GM19463 (cell line): ENCODE data around the gene ADGRB3.

ENCODE experiments used
- ATAC-seq: cut with Tn5 transposase; IDR thresholded peaks from one replicate; pipeline ENCODE4 v1.9.1; 2021; ENCODE audit warnings: mild to moderate bottlenecking, moderate library complexity; ENCODE audit not compliant: unreplicated experiment

Gene ADGRB3

DNA sequence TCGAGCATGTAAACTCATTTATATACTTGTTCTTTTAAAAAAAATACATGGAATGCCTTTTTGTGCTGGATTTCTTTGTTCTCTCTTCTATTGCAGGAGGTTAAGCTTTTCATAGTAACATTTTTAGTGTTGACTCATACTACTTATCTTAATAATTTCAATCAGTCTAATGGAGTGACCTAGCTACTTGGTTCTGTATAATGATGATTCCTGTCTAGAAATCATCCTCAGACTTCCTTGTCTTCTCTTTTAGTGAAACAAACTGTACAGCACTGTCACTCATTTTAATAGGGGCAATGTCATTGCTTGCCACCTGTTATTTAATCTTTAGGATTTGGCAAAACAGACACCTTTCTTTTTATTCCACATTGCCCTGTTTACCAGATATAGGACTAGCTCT, 62.3 kb downstream of the ADGRB3 start:
- no peak for ATAC-seq

DNA sequence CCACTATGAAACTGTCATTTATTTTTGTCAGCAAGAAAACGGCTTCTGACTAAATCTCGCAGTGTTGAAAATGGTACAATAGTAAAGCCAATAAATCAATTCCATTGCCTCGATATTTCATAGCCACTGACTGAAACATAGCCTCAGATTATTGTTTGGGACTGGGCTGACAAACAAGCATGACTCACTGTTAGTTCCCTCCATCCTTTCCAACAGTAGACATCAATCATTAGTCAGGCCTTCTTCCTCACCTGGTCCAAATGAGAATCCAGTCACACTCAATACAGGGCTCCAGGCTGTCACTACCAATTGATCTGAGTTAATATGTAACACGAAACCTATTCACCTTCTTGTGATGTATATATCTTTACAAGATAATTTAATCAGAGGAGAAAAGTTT, 66.1 kb downstream of the ADGRB3 start:
- ATAC-seq: no peak

DNA sequence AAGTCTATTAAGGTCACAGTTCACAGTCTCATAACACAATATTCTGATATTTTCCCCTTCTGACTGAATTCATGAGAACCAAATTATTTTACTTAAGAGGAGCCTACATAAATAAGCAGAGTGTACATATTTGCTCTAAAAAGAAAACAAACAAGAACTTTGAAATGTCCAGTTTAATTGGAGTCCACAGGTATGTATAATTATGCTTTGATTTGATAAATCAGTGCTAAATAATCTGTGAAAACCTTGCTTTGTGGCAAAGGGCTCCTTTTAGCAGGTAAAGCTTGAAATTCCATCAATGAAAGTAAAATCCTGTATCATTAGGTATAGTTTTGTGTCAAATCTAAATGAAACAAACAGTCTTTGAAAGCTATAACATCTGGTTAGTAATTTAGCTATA, 69.4 kb downstream of the ADGRB3 start:
- no peak for ATAC-seq

DNA sequence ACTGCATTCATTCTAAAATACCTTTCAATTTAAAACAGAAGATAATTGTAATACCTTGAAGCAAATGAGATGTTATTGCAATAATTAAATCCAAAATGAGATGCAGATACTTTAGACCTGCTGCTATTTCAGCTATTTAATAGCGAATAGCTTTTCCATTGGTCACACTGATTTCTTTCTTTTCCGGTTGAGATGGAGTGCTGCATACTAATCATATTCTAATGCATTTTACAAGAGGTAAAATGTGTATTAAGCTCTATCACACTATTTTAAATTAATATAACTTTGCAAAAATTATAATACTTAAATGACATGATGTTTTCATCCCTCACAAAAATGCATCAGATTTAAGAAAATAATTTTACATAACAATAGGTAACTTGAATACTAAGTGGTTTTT, 74.0 kb downstream of the ADGRB3 start:
- ATAC-seq: no peak

DNA sequence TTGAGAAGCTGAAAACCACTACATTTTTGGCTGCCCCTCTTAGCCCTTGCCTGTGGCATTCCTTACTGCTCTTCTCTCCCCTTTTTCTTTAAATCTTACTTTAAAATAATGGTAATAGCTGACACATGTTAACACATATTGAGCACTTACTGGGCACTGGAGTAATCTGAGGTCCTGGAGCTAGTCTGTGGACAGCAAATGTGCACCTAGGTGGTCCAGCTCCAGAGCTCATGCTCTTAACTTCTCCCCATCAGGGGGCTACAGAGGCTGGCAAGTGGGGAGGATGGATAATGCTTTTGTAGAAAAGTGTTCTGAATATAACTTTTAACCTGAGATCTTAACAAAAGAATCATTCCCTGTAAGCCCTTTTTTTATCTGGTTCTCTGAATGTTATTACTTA, 74.8 kb downstream of the ADGRB3 start:
- no peak for ATAC-seq

DNA sequence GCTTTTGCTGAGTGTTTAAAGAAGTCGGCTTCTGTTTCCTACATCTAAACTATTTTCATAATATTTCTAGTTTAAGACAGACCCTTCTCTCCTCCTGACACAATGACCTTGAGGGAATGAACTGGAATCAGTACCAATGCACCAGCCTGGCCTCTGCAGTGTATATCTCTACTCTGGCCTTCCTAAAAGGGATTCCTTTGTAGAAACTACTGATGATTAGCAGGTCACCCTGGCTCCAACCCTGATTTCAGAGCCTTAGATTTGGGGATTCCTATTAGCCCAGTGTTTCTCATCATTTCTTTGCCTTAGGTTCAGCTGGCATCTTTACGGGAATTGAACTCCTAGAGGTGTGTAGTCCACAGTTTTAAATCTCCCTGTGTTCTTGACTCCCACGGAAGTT, 75.4 kb downstream of the ADGRB3 start:
- no peak for ATAC-seq

DNA sequence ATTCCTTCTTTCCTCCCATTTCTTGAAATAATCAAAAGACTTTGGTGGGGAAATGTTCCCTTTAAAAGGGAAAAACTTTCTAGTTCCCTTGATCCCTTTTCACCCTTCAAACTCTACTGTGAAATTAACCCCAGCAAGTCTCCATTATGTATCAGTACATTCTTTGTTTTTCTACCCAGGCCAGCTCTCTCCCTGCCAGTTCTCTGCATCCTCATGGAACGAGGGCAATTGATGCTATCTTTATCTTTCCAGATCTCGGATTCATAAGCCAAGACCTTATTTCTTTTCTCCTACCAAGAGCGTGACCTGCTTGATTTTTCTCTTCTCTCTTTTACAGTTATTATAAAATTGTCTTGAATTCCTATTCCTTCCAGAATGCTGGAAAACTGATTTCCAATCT, 75.8 kb downstream of the ADGRB3 start:
- ATAC-seq: no peak

DNA sequence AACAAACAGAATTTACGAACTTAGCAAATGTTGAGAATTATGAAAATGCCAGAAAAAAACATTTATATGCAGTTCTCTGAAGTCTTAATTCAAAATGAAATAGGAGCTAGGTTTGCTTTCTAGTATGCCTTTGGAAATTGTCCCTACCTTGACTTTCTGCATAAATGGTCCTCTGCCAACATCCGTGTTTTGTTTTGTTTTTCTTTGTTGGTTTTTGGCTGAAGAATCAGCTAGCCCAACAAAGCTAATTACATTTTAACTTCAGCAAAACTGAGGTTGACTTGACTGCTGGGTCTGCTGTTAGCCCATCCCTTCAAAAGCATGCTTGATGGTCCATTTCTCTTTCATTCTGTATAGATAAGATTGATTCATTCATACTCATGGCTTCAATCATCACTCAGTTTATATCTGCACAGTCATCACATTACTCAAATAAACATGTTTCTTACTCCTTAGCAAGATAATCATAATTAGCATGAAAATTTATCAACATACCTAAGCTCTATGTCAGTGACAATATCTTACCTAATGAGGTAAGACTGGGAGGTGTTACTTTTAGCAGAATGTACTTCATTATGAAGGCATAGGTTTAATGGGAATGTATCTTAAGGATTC, 76.4 kb downstream of the ADGRB3 start:
- no peak for ATAC-seq

DNA sequence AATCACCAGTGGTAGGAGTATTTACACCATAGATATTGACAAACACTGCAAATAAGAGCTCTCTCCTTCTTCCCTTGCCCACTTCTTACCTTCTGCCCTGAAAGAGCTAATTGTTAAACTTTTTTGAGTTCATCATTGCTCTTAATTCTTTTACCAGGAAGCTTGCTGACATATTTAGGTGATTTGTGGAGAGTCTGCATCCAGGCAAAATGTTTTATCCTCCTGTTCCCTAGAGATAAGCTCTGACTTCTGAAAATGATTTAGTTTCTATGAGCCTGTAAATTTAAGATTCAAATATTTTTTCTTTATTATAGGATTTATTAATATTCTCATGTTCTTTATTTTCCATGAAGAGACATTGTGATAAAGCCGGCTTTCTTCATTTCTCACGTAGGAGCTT, 81.5 kb downstream of the ADGRB3 start:
- ATAC-seq: no peak

DNA sequence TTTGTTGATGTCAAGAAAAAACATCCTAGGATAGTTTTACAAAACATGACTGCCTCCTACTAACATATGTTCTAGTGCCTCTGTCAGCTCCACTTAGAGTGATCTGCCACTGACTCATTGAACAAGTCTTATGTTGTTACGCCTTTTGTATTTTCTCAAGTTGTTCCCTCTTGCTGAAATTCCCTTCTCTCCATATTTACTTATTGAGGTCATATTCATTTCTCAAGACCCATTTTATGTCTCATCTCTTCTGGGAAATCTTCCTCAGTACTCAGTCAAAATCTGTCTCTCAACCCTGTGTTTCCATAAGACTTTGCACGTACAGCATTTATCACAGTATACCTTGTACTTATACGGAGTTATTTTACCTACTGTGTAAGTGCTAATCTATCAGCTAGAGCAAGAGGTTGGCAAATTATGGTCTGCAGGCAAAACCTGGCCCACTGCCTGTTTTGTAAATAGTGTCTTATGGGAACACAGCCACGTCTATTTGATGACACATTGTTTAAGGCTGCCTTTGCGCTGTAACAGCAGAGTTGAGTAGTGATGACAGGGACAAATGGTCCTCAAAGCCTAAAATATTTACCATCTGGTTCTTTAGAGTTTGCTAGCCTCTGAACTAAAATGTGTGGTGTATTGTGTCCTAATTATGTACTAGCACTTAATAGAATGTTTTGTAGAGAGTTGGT, 83.4 kb downstream of the ADGRB3 start:
- no peak for ATAC-seq

DNA sequence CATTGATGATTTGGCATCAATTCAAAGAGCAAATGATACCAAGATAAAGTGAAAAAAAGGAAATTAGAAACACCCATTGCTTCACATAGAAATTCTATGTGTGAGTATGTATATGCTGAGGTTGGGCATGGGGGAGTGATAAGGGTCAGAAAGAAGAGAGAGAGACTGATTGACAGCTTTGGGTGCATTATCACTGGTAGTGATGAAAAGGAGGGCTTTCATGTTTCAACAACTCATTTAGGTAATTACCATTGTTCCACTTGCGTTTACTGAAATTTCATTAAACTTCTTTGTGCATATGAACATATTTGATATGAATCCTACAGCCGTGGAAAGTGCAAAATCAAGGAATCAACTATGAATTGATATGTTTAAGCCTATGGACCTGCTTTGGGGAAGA, 84.7 kb downstream of the ADGRB3 start:
- no peak for ATAC-seq

DNA sequence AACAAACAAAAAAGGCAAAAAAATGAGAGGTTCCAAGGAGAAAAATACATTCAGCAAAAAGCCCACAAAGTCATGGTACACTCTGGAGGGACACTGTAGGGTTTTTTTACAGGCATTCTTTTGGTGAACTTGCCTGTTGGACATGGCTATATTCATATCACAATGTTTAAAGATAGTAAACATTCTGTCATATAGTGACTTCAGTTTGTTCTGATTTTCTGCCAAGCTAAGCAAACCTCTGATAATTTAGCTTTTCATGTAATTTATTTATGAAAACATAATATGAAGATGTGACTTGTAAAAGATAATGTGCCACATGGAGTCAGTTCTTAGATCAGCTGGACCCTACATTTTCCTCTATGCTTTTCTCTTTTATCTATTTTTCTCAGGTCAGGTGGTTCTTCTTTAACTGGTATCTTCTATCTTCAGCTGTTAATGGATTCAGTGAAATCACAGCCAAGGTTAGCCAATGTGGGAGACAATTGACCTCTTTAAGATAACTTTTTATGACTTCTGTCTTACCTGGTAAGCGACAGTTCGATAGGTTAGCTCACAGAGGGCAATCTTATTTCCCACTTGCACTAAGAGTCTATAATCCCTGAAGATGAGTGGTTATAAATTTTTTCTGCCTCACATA, 87.9 kb downstream of the ADGRB3 start:
- ATAC-seq: no peak

DNA sequence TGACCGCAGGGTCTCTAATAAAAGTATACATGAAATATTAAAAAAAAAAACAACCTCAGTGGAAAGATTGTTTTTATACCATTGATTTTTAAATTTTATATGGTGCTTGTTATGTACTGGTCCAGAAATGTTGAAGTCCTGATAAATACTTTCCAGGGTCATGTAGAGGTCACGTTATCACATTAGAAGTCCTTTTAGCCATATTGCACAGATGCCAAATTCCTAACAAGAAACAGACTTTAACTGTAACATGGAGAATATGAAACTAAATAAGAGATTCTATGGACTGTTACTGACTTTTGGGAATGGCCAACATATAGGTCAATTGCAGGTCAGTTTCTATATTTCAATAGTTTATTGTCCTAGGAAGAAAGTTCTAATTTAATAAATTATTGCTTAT, 89.0 kb downstream of the ADGRB3 start:
- ATAC-seq: no peak

DNA sequence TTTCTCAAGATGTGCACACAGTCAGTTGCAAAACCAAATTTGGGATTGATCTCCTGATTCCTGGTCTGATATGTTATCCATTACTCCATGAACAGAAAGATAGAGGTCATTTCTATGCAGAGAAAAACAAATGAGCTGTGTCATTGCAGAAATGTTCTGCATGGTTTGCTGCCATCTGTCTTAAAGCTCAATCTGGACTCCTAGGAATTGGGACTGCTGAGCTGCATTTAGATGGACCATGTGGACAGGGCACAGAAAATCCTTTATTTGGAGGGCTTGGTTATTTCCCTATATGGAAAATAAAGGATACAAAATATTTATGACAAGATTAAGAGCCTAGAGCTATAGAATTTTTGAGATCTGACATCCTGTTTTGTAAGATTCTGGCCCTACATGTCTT, 91.3 kb downstream of the ADGRB3 start:
- no peak for ATAC-seq

DNA sequence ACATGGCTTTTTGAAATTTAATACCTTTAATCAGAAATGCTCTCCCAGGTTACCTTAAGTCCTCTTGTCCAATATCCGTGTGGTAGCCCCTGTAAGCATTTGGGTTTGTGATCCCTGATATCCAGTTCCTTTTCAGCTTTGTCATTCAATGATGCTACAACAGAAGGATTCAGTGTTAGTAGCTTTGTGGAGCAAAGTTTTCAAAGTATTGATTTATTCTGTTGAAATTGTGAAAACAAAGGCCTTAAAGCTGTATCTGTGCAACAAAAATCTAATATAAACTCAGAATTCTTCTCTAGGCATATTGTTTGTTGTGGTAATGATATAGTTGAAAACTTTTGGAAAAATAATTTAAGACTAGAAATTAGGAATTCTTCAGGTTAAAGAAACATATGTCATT, 91.9 kb downstream of the ADGRB3 start:
- ATAC-seq: no peak

DNA sequence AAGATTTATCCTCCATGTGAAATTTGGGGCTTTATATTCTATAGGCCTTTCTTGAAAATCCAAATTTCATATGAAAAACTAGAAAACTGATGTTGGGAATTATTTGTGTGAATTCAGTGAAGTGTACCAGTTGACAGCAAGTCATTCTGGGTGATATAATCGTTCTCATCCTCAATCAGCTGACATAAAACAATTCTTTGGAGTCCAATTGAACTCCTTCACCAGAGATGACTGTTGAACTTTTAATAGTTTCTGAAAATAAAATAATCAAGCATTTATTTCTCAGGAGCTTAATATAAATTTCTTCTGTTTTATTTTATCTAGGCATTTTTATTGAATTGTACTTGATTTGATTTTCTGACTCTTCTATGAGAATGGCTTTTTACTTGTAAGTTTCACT, 92.6 kb downstream of the ADGRB3 start:
- no peak for ATAC-seq

DNA sequence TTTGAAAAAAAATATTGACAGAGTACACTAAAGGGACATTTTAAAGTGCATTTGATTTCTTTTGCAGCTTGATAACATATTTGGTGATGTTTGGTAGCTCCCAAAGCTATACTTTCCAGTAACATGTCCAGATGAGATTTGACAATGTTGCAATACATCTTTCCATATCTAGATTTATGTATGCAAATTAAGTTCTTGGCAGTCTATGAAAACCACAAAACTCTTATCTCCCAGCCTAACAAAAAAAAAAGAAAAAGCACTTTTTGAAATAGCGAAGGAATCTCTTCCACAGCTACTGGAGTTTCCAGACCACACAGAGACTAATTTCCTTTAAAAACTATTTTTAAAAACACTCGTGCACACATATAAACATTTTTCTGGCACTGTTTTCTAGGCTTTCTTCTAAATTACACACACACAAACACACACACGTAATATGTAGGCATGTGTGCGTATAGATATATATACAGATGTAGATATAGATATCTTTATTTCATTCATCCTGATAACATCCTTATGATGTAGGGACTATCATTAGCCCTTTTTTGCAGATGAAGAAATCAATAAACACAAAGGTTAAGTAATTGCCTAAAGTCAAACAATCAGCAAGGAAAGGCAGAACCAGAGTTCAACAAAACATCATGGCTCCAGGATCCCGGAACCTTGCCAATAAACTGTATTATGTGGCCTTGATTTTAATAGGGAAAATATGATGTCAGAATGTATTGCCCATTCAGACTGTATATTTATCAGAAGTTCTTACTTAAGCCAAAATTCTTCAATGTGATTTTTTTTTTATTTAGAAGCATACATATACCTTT, 93.3 kb downstream of the ADGRB3 start:
- no peak for ATAC-seq

DNA sequence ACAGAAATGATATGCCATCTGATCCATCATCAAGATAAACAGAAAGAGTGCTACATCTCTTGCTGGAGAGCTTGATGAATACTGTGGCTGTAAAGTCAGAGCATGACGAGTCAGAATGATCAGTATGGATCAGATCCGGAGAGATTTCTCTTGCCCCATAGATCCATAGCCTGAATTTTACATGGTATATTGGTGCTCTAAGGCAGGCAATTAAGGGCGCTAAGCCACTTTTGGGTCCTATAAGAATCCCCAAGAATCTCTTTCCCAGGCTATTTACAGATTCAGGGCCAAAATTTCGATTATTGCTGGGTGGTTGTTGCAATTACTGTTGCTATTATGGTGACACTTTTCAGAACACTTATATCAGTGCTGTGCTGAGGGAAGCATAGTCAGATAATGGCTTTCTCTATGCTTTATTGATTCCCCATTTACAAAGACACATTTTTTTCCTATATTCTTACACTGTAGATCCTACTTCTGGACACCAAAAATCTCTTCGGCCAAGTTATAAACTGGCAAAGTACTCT, 94.4 kb downstream of the ADGRB3 start:
- ATAC-seq: no peak

DNA sequence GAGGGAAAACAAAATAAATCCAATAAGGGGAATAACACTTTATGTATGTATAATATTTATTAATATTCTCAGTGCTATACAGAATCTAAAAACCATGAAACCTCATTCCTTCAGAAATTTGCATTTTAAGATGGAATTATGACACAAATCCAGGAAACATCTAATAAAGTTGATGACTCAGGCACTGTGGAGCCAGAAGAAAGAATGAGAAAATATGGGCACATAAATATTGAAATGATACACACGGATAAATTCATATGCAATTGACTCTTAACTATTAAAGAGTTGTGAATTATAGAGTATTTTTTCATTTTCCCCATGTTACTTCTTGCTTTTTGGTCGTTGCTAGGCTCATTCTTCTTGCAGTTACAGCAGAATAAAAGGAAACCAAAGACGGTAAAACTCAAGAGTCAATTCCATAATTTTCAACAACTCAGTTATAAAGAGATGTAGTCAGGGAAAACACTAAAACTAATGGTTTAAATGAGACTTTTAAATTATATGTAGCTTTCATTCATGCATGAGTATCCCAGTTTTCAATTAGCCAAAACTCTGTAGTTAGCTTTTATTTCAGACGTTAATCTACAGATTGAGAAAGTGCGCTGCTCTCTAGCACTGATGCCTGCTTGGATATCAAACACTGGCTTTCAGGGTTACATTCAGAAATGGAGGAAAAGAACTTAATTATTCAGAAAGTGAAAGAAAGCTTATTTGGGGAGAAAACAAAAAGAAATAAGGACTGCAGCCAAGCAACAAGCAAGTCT, 95.4 kb downstream of the ADGRB3 start:
- ATAC-seq: no peak

DNA sequence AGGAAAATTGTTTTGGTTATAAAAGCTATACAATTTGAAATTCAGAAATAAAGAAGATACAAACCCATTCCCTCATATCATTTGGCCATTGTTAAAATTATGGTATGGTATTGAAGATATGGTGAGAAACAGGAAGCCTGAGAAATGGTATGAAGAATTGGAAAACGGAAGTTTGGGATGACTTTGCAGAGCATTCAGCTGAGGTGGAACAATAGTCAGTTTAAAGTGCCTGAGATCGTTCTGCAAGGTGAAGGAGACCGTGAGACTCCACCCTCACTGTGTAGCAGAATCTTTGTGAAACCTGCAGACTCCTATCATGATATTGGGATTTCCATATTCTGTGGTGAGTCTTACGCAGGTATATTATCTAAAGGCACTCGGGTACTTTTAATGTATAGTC, 97.3 kb downstream of the ADGRB3 start:
- ATAC-seq: no peak

DNA sequence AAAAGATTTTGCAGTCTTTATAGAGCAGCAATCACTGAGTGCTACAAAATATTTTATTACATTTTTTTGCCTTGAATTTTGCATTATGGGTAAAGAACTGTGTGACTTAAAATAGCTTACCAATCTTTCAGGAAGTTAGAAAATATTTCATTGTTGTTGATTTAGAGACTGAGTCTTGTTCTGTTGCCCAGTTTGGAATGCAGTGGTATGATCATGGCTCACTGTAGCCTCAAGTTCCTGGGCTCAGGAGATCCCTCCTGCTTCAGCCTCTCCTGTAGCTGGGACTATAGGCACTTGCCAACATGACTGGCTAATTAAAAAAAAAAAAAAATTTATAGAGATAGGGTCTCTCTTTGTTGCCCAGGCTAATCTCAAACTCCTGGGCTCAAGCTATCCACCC, 100.8 kb downstream of the ADGRB3 start:
- no peak for ATAC-seq
